HFFc6 (cell line): ENCODE data around the gene EPHA8. TPM values are rescaled to one million over a fixed set of nuclear protein-coding genes. Genes with fewer than 3 reads are reported as not detected.

Experiments used
- DNase-seq: peaks from one replicate; pipeline ENCODE4 v3.0.0-alpha.2; 2018
- H3K27ac Mint-ChIP-seq: 2 replicates; pipeline ENCODE4 v1.8.0; 2020; ENCODE audit warnings: mild to moderate bottlenecking, mixed read lengths
- H3K27me3 Mint-ChIP-seq: 2 replicates; pipeline ENCODE4 v1.8.0; 2021; ENCODE audit warnings: mild to moderate bottlenecking, moderate library complexity, mixed read lengths; ENCODE audit not compliant: insufficient read depth
- H3K36me3 Mint-ChIP-seq: 2 replicates; pipeline ENCODE4 v1.8.0; 2021; ENCODE audit warnings: low read depth, mixed read lengths
- H3K4me1 Mint-ChIP-seq: 2 replicates; pipeline ENCODE4 v1.8.0; 2020; ENCODE audit warnings: low read depth, mixed read lengths
- H3K4me3 Mint-ChIP-seq: 2 replicates; pipeline ENCODE4 v1.8.0; 2020; ENCODE audit warnings: mild to moderate bottlenecking, moderate library complexity, mixed read lengths
- H3K9me3 Mint-ChIP-seq: 2 replicates; pipeline ENCODE4 v1.8.0; 2020; ENCODE audit warnings: mild to moderate bottlenecking, mixed read lengths
- long read RNA-seq: library from polyadenylated mRNA; unstranded; transcript quantifications from one replicate; pipeline ENCODE4 v2.0.0, GENCODE V29; 2019
- total RNA-seq, 6 experiments: library from RNA; stranded (reverse); fragmentation: NEBNext Ultra II Directional; extraction: Animal tissue kit (Norgen Biotek cat#: 25700); gene quantifications; 2 replicates in 1 of 6; 3 replicates in 5 of 6; pipeline ENCODE4 v1.2.3, GENCODE V29; 2021
- TF ChIP-seq, protein P1 (sequence below): fragments of 200-600 bp; sonication (generic); IDR thresholded peaks from 2 replicates; pipeline ENCODE4 v1.5.0; 2021; ENCODE audit warnings: antibody characterized with exemption, mild to moderate bottlenecking

The EPHA8 gene
- not detected for total RNA-seq
- long read RNA-seq = 0 reads

DNA sequence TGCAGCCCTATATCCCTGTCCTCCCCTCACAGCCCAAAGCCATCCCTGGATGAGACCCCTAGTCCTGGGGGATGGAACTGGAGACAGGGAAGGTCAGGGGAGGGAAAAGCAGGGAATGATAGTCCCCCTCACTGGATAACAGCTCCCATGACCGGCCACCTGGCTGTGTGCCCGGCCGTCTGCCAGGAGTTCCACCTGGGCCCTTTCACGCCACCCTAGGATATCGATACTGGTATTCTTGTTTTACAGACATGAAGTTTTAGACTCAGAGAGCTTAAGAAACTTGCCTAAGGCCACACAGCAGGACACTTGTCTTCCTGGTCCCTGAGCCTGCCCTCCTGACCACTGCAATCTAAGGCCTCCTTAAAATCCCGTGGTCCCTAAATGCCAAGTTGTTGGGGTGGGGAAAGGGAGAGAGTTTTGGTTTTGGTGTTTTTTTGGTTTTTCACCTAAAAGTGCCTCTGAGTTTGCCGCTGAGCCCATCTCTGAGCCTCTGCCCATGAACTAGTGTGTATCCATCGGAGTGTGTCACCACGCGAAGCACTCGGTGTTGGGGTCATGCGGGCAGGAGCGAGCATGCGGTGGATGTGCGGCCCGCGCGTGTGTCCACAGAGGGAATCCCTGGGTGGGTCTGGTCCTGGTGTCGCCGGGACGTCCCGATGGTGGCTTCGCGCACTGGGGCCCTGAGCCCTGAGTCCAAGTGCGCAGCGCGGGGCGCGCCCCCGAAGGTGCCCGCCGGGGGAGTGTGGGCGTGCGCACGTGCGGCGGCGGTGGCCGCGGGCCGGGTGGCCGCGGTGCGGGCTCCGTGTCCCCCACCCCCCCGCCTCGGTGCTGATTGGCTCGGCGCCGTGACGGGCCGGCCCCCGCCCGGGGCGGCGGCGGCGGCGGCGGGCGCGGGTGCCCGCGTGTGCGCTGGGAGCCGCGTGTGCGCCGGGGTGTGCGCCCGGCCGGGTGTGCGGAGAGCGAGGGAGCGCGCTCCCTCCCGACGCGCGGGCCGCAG lies at the start of gene EPHA8:
Gene EPHA8 (plus strand): TSS at position 906 of the 1,000 bp plus-strand sequence. CDS start 147 bp downstream, outside the sequence.
- Mint-ChIP-seq H3K9me3 (no peaks in the 10 kb centered on the region), H3K36me3 (no peaks in the 10 kb centered on the region), H3K4me3 (no peak within 1 kb of the TSS), H3K27ac (no peak within 1 kb of the TSS), H3K4me1 (no peaks in the 10 kb centered on the region), H3K27me3 (peaks cover 50% of the 10 kb centered on the region)
- TF ChIP-seq, protein P1, sequence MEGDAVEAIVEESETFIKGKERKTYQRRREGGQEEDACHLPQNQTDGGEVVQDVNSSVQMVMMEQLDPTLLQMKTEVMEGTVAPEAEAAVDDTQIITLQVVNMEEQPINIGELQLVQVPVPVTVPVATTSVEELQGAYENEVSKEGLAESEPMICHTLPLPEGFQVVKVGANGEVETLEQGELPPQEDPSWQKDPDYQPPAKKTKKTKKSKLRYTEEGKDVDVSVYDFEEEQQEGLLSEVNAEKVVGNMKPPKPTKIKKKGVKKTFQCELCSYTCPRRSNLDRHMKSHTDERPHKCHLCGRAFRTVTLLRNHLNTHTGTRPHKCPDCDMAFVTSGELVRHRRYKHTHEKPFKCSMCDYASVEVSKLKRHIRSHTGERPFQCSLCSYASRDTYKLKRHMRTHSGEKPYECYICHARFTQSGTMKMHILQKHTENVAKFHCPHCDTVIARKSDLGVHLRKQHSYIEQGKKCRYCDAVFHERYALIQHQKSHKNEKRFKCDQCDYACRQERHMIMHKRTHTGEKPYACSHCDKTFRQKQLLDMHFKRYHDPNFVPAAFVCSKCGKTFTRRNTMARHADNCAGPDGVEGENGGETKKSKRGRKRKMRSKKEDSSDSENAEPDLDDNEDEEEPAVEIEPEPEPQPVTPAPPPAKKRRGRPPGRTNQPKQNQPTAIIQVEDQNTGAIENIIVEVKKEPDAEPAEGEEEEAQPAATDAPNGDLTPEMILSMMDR = no peak
- no peak for DNase-seq

DNA sequence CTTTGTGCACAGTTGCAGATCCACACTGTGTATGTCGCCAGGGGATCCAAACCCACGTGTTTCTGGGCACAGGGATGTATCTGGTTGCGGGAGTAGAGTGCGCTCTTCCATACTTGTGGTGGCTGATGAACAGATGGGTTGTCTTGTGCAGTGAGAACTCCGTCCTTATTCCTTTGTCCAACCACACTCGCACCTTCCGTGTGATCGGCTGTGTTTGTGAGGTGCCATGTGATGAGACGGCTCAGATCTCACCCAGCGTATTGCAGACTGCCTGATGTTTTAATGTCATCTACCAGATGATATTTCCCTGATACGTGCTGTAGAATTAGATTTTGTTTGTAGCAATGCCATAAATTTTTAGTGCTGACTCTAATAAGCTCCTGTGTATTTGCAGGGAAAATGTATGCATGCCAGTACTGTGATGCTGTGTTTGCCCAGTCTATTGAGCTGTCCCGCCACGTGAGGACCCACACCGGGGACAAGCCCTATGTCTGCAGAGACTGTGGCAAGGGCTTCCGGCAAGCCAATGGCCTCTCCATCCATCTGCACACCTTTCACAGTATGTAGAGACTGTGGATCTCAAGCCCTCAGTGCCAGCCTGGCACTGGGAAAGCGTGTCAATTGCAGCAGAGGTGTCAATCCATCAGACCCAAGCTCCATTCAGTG lies 46.2 kb upstream of the EPHA8 start:
- Mint-ChIP-seq H3K4me3 (no peak overlapping the region), H3K9me3 (no peaks in the 10 kb centered on the region), H3K4me1 (no peaks in the 10 kb centered on the region), H3K36me3 (peaks cover 19% of the 10 kb centered on the region; the same call in 1 of the 2 replicates), H3K27ac (no peak overlapping the region), H3K27me3 (no peaks in the 10 kb centered on the region)
- TF ChIP-seq, protein P1 = no peak
- DNase-seq = no peak

DNA sequence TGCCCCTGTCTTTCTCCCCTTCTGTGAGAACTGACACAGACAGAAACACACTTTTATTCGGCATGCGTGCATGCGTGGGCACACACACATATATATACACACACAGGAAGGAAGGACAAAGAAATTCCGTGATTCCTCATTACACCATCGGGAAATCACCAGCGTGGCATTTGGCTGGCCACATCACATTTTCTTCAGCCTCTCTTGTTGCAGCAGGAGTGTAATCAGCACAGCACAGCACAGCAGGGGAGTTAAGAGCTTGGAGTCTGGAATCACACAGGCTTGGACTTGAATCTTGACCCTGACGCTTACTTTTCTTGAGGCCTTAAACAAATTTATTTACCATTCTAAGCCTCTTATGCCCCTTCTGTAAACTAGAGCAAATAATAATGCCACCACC lies 45.3 kb upstream of the EPHA8 start:
- Mint-ChIP-seq H3K27me3 (no peaks in the 10 kb centered on the region), H3K27ac (no peak overlapping the region), H3K4me1 (no peaks in the 10 kb centered on the region), H3K9me3 (no peaks in the 10 kb centered on the region), H3K4me3 (no peak overlapping the region), H3K36me3 (peaks cover 19% of the 10 kb centered on the region; the same call in 1 of the 2 replicates)
- DNase-seq = no peak
- TF ChIP-seq, protein P1 = no peak

DNA sequence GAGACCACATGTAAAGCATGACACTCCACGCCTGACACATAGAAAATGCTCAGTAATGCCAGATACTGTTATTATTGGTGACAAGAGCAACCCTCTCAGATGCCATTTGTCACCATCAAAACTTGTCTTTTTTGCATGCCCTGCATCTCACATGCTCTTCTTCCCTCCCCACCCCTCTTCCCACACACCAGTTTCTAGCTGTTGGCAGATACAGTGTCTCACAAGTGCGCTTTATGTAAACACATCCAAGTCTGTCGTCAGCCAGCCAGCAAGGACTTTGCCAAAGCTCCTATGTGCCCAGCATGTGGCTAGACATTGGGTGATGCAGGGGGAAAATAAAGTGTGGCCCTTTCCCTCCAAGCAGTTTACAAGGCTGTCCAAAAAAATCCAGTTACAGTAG lies 44.9 kb upstream of the EPHA8 start:
- H3K9me3 Mint-ChIP-seq = no peaks in the 10 kb centered on the region
- no peaks in the 10 kb centered on the region for H3K27me3 Mint-ChIP-seq
- peaks cover 19% of the 10 kb centered on the region; the same call in 1 of the 2 replicates for H3K36me3 Mint-ChIP-seq
- no peak overlapping the region for H3K27ac Mint-ChIP-seq
- H3K4me3 Mint-ChIP-seq = no peak overlapping the region
- DNase-seq = no peak
- H3K4me1 Mint-ChIP-seq = no peaks in the 10 kb centered on the region
- TF ChIP-seq, protein P1 = no peak

DNA sequence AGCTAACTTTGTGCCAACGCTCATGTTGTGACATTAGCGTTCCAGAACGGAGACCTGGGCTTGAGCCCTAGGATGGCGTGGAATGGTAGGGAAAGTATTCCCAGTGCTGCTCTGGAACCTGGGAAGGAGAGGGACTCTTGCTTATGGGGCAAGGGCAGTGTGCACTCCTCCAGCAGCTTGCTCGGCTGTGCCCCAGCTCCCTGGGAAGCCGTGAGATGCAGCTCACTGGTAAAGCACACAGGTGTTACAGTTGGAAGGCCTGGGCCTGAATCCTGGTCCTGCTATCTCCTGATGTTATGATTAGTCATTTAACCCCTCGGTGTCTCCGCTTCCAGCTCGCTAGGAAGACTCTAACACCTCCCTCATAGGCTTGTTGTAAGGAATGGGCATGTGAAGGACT lies 42.4 kb upstream of the EPHA8 start:
- no peak for DNase-seq
- TF ChIP-seq, protein P1 = no peak
- Mint-ChIP-seq H3K9me3 (no peaks in the 10 kb centered on the region), H3K4me3 (no peak overlapping the region), H3K27me3 (no peaks in the 10 kb centered on the region; the same call in 1 of the 2 replicates), H3K27ac (no peak overlapping the region), H3K36me3 (peaks cover 11% of the 10 kb centered on the region; the same call in 1 of the 2 replicates), H3K4me1 (no peaks in the 10 kb centered on the region)
